Measurements from ENCODE around the gene HS1BP3. TPM values are rescaled to one million over a fixed set of nuclear protein-coding genes. Genes with fewer than 3 reads are reported as not detected.

Gene HS1BP3
- total and polyA plus RNA-seq, 2 of the 4 experiments (the other 2 are of a cell fraction), result 9.0 to 14.8 TPM

GRCh38 chr2:20638646-20639430 lies 12.1 kb downstream of the HS1BP3 start:
- Histone ChIP-seq H2AFZ (replicated peaks; ENCODE audit: low read length, poor library complexity) (no peak overlapping the region), H3K9ac (ENCODE audit: low read depth, low read length) (no peak overlapping the region), H2BK15ac (ENCODE audit: low read depth, low read length) (no peak overlapping the region), H3K4me1 (ENCODE audit: control insufficient read depth, insufficient read depth, low read length) (peaks cover 11% of the 10 kb centered on the region), H3K36me3 (ENCODE audit: control insufficient read depth, insufficient read depth, low read length) (peaks cover 26% of the 10 kb centered on the region; the same call in 1 of the 2 replicates), H4K8ac (ENCODE audit: low read depth in 2 of 2, low read length in 2 of 2) (no peak overlapping the region), H2AK5ac (ENCODE audit: low read depth, low read length) (no peak overlapping the region), H4K20me1 (ENCODE audit: insufficient read depth, low read length) (peaks cover 14% of the 10 kb centered on the region), H3K79me1 (ENCODE audit: low read depth in 1 of 2, low read length in 2 of 2) (peaks cover 0 to 19% of the 10 kb centered on the region in 2 experiments; a peak in 1 of 4 replicates), H2AK9ac (replicated peaks; ENCODE audit: low read depth, low read length, poor library complexity) (no peak overlapping the region), H4K5ac (ENCODE audit: low read depth, low read length) (no peak overlapping the region), H4K91ac (ENCODE audit: insufficient read depth, low read depth, low read length) (no peak overlapping the region), H3K56ac (ENCODE audit: extremely low read depth, insufficient read depth, low read length) (no peak overlapping the region), H3K9me3 (ENCODE audit: control insufficient read depth, insufficient read depth, low read length) (no peaks in the 10 kb centered on the region), H3K27me3 (ENCODE audit: control insufficient read depth, insufficient read depth, low read length) (no peaks in the 10 kb centered on the region), H3K14ac (replicated peaks; ENCODE audit: low read depth, low read length) (no peak overlapping the region), H3K18ac (ENCODE audit: low read depth, low read length) (no peak overlapping the region), H2BK5ac (ENCODE audit: low read depth, low read length, poor library complexity, severe bottlenecking) (no peak overlapping the region), H3K9me1 (ENCODE audit: insufficient read depth, low read length) (0 out of 2 replicates have a peak, but pooled peaks cover 3% of the 10 kb centered on the region), H3K4me2 (ENCODE audit: low read depth, low read length) (no peak overlapping the region), H3K23ac (ENCODE audit: low read depth, low read length) (no peak overlapping the region), H3K4me3 (ENCODE audit: insufficient read depth, low read depth, low read length) (no peak overlapping the region), H2BK20ac (ENCODE audit: low read depth, low read length) (no peak overlapping the region), H3K4ac (ENCODE audit: low read depth, low read length) (no peak overlapping the region), H3K27ac (ENCODE audit: insufficient read depth, low read length) (no peak overlapping the region), H2BK120ac (ENCODE audit: low read depth, low read length) (no peak overlapping the region)
- 97% methylated on average over 6 of the region's 15 CpGs; no CpG with 5 or more reads in 1 of the 2 experiments for WGBS, 2 experiments (ENCODE audit: extremely low coverage in 2 of 2, insufficient read length in 1 of 2)
- in situ Hi-C loops (cut with MboI; ENCODE audit: low sequenced_read_pairs), result no loop called here
- ChIA-PET POLR2A (ENCODE audit: unreplicated experiment) (no interaction called here), CTCF (interaction anchor here (0.6 to 1.1 kb wide), 2 partner anchors 227 to 1870 kb away, joined by 3 read pairs; no protein-coding TSS in a partner anchor)
- DNase-seq (no peak), ATAC-seq (ENCODE audit: low read depth) (no peak)
- TF ChIP-seq MXI1 (IDR thresholded peaks at IDR 0.05; ENCODE audit: borderline replicate concordance, low read depth, low read length), result no peak
- no peak for TF ChIP-seq FOS (IDR thresholded peaks at IDR 0.05; ENCODE audit: low read depth, low read length)
- TF ChIP-seq USF2 (IDR thresholded peaks at IDR 0.05; ENCODE audit: low read depth, low read length), result no peak
- no peak for TF ChIP-seq MAFK (IDR thresholded peaks at IDR 0.05; ENCODE audit: low read depth, low read length)
- TF ChIP-seq ELK1 (IDR thresholded peaks at IDR 0.05; ENCODE audit: borderline replicate concordance, low read depth, low read length), result no peak
- no peak for TF ChIP-seq CEBPB (IDR thresholded peaks at IDR 0.05; ENCODE audit: low read depth, low read length)
- no peak for TF ChIP-seq POLR2A (IDR thresholded peaks at IDR 0.05; ENCODE audit: low read depth, low read length)
- no peak for TF ChIP-seq RAD21 (IDR thresholded peaks at IDR 0.05; ENCODE audit: low read length)
- no peak for TF ChIP-seq SMC3 (IDR thresholded peaks at IDR 0.05; ENCODE audit: low read depth, low read length)
- no peak for TF ChIP-seq CTCF (conservative IDR thresholded peaks at IDR 0.05; ENCODE audit: low read depth, low read length)
- TF ChIP-seq BHLHE40 (IDR thresholded peaks at IDR 0.05; ENCODE audit: low read depth, low read length), result no peak
- no peak for TF ChIP-seq MAZ (IDR thresholded peaks at IDR 0.05; ENCODE audit: borderline replicate concordance, low read depth, low read length)
- TF ChIP-seq RFX5 (IDR thresholded peaks at IDR 0.05; ENCODE audit: low read depth, low read length), result no peak
- no peak for TF ChIP-seq CHD1 (IDR thresholded peaks at IDR 0.05; ENCODE audit: low read depth, low read length)
- intact Hi-C loops (cut with micrococcal nuclease), result loop anchor here (5.0 kb wide), 1 partner anchor 132 kb away; no protein-coding TSS in a partner anchor
- dilution Hi-C loops (cut with HindIII; ENCODE audit: low sequenced_read_pairs, unreplicated experiment), result loop anchor here (25.0 kb wide), 1 partner anchor 252 kb away; no protein-coding TSS in a partner anchor
- no TSS peak for BruUV-seq (replicated peaks)
